SW 1271 (cell line): Measurements from ENCODE around the gene SOX6.

Source experiments
- DNase-seq, 2 experiments: peaks; one replicate each; lab custom pipeline; 2025; lab: John Stamatoyannopoulos, UW

Gene SOX6

GRCh38 chr11:16364254-16364653 is 7.9 kb upstream of the SOX6 start:
- no peak for DNase-seq

- no peak for DNase-seq
Observed at GRCh38 chr11:16363706-16364105, 7.4 kb upstream of the SOX6 start.

GRCh38 chr11:16361108-16361865 is 4.9 kb upstream of the SOX6 start:
- no peak for DNase-seq

GRCh38 chr11:16359369-16359768 is 3.0 kb upstream of the SOX6 start:
- no peak for DNase-seq

GRCh38 chr11:16358726-16359125 is 2.4 kb upstream of the SOX6 start:
- no peak for DNase-seq

- no peak for DNase-seq
Observed at GRCh38 chr11:16357775-16358174, 1.4 kb upstream of the SOX6 start.

- no peak for DNase-seq
Observed at GRCh38 chr11:16356761-16357393, 531 bp upstream of the SOX6 start.

- DNase-seq = no peak
Observed at GRCh38 chr11:16352707-16353106, 3.6 kb downstream of the SOX6 start.

GRCh38 chr11:16350125-16350524 is 6.2 kb downstream of the SOX6 start:
- DNase-seq = no peak

GRCh38 chr11:16347928-16348685 is 8.2 kb downstream of the SOX6 start:
- DNase-seq = no peak

GRCh38 chr11:16346975-16347374 is 9.4 kb downstream of the SOX6 start:
- no peak for DNase-seq

GRCh38 chr11:16341853-16342252 is 14.5 kb downstream of the SOX6 start:
- DNase-seq = no peak

GRCh38 chr11:16338393-16338792 is 18.0 kb downstream of the SOX6 start:
- no peak for DNase-seq

GRCh38 chr11:16337421-16338213 is 18.7 kb downstream of the SOX6 start:
- no peak for DNase-seq

- DNase-seq = no peak
Observed at GRCh38 chr11:16336721-16337120, 19.6 kb downstream of the SOX6 start.

- DNase-seq = no peak
Observed at GRCh38 chr11:16336204-16336603, 20.1 kb downstream of the SOX6 start.

GRCh38 chr11:16335236-16335962 is 20.9 kb downstream of the SOX6 start:
- no peak for DNase-seq

- DNase-seq = no peak
Observed at GRCh38 chr11:16326679-16327297, 29.6 kb downstream of the SOX6 start.

GRCh38 chr11:16322190-16322589 is 34.2 kb downstream of the SOX6 start:
- no peak for DNase-seq

- no peak for DNase-seq
Observed at GRCh38 chr11:16321148-16321547, 35.2 kb downstream of the SOX6 start.

- DNase-seq = no peak
Observed at GRCh38 chr11:16318320-16318719, 38.0 kb downstream of the SOX6 start.
